Neural progenitor cell (in vitro differentiated cells): ENCODE measurements around the gene RNF26. TPM values are rescaled to one million over a fixed set of nuclear protein-coding genes. Genes with fewer than 3 reads are reported as not detected.

Experiments
- DNase-seq: peaks from one replicate; pipeline ENCODE4 v3.0.0-alpha.2; 2016; ENCODE audit warnings: low spot score
- H2AFZ ChIP-seq: fragments of 200-600 bp; sonication (generic); replicated peaks from 2 replicates; pipeline ENCODE4 v1.6.1; 2016; ENCODE audit warnings: antibody characterized with exemption
- H3F3A ChIP-seq: fragments of 200-600 bp; sonication (generic); 2 replicates; pipeline ENCODE4 v1.6.1; 2016; ENCODE audit warnings: antibody characterized with exemption, low read depth
- H3K27ac ChIP-seq: fragments of 200-600 bp; sonication (generic); 2 replicates; pipeline ENCODE4 v1.5.1; 2016; ENCODE audit warnings: mild to moderate bottlenecking
- H3K27me3 ChIP-seq: fragments of 200-600 bp; sonication (generic); 2 replicates; pipeline ENCODE4 v1.6.1; 2016; ENCODE audit warnings: mild to moderate bottlenecking, moderate library complexity
- H3K36me3 ChIP-seq: fragments of 200-600 bp; sonication (generic); 2 replicates; pipeline ENCODE4 v1.5.1; 2016
- H3K4me1 ChIP-seq: fragments of 200-600 bp; sonication (generic); 2 replicates; pipeline ENCODE4 v1.6.1; 2016; ENCODE audit warnings: mixed run types
- H3K4me2 ChIP-seq: fragments of 200-600 bp; sonication (generic); 2 replicates; pipeline ENCODE4 v1.6.1; 2016
- H3K4me3 ChIP-seq: fragments of 200-600 bp; sonication (generic); 2 replicates; pipeline ENCODE4 v1.5.1; 2016
- H3K79me2 ChIP-seq: fragments of 200-600 bp; sonication (generic); 2 replicates; pipeline ENCODE4 v1.6.1; 2016; ENCODE audit warnings: low read depth
- H3K9ac ChIP-seq: fragments of 200-600 bp; sonication (generic); 2 replicates; pipeline ENCODE4 v1.6.1; 2016
- H3K9me3 ChIP-seq: fragments of 200-600 bp; sonication (generic); 2 replicates; pipeline ENCODE4 v1.5.1; 2016; ENCODE audit warnings: low read depth
- H4K20me1 ChIP-seq: fragments of 200-600 bp; sonication (generic); 2 replicates; pipeline ENCODE4 v1.6.1; 2016; ENCODE audit warnings: low read depth
- H3K27ac Mint-ChIP-seq: 3 replicates; pipeline ENCODE4 v1.8.0; 2021; ENCODE audit warnings: mixed read lengths
- H3K27me3 Mint-ChIP-seq: 2 replicates; pipeline ENCODE4 v1.8.0; 2022; ENCODE audit warnings: low read depth, mild to moderate bottlenecking, inconsistent platforms, moderate library complexity, mixed read lengths; ENCODE audit not compliant: insufficient read depth
- H3K36me3 Mint-ChIP-seq: 3 replicates; pipeline ENCODE4 v1.8.0; 2021; ENCODE audit warnings: mixed read lengths
- H3K4me1 Mint-ChIP-seq: 3 replicates; pipeline ENCODE4 v1.8.0; 2021; ENCODE audit warnings: mixed read lengths
- H3K4me3 Mint-ChIP-seq: 3 replicates; pipeline ENCODE4 v1.8.0; 2021; ENCODE audit warnings: mild to moderate bottlenecking, moderate library complexity, mixed read lengths
- H3K9me3 Mint-ChIP-seq: 3 replicates; pipeline ENCODE4 v1.8.0; 2020; ENCODE audit warnings: mixed read lengths
- CTCF ChIP-seq: fragments of 200-600 bp; sonication (generic); IDR thresholded peaks from 2 replicates; pipeline ENCODE4 v1.5.1; 2017; ENCODE audit warnings: antibody characterized with exemption, mild to moderate bottlenecking
- EZH2 ChIP-seq: fragments of 200-600 bp; sonication (generic); IDR thresholded peaks from 2 replicates; pipeline ENCODE4 v1.6.1; 2017; ENCODE audit warnings: antibody characterized with exemption, mild to moderate bottlenecking, moderate library complexity
- EZH2phosphoT487 ChIP-seq: fragments of 200-600 bp; sonication (generic); IDR thresholded peaks from 2 replicates; pipeline ENCODE4 v1.6.1; 2017; ENCODE audit warnings: antibody characterized with exemption
- total RNA-seq: library from RNA; depleted of rRNA; stranded (reverse); fragments of >200 nt; gene quantifications from 2 replicates; pipeline ENCODE4 v1.2.3, GENCODE V29; 2015; ENCODE audit warnings: low replicate concordance

Gene RNF26
- total RNA-seq, 1 donor from 2014 or later: 17.1 TPM

GRCh38 chr11:119315131-119316015, 19.0 kb upstream of the RNF26 start:
- H3K4me1 ChIP-seq: peaks cover 47% of the 10 kb centered on the region
- DNase-seq: peak; percentile 61
- H3F3A ChIP-seq: peaks cover 33% of the 10 kb centered on the region
- H3K4me3 ChIP-seq: peak overlapping the region; percentile 74
- no peaks in the 10 kb centered on the region for H3K79me2 ChIP-seq
- peak overlapping the region; percentile 89 for H3K4me2 ChIP-seq
- no peak overlapping the region for H3K27ac ChIP-seq
- peak overlapping the region; percentile 12 for H2AFZ ChIP-seq
- Mint-ChIP-seq H3K4me1 (peaks cover 30% of the 10 kb centered on the region), H3K27ac (no peak overlapping the region), H3K27me3 (peaks cover 13% of the 10 kb centered on the region), H3K4me3 (peak overlapping the region; percentile 79), H3K9me3 (no peaks in the 10 kb centered on the region), H3K36me3 (no peaks in the 10 kb centered on the region)
- TF ChIP-seq CTCF (peak; percentile 13), EZH2phosphoT487 (no peak)
- no peak overlapping the region for H3K9ac ChIP-seq
- no peaks in the 10 kb centered on the region for H3K9me3 ChIP-seq
- H3K27me3 ChIP-seq: peaks cover 35% of the 10 kb centered on the region
- H4K20me1 ChIP-seq: peaks cover 6% of the 10 kb centered on the region
- no peaks in the 10 kb centered on the region for H3K36me3 ChIP-seq

- H3K9ac ChIP-seq: no peak overlapping the region
- Mint-ChIP-seq H3K36me3 (no peaks in the 10 kb centered on the region), H3K4me3 (peak overlapping the region; percentile 79), H3K27me3 (peaks cover 13% of the 10 kb centered on the region), H3K27ac (no peak overlapping the region), H3K4me1 (peaks cover 30% of the 10 kb centered on the region), H3K9me3 (no peaks in the 10 kb centered on the region)
- peaks cover 35% of the 10 kb centered on the region for H3K27me3 ChIP-seq
- peaks cover 6% of the 10 kb centered on the region for H4K20me1 ChIP-seq
- peak; percentile 89 for TF ChIP-seq EZH2
- TF ChIP-seq EZH2phosphoT487: peak; percentile 79
- no peak for TF ChIP-seq CTCF
- no peaks in the 10 kb centered on the region for H3K79me2 ChIP-seq
- H3K4me1 ChIP-seq: peaks cover 55% of the 10 kb centered on the region
- H3K9me3 ChIP-seq: no peaks in the 10 kb centered on the region
- H3F3A ChIP-seq: peaks cover 35% of the 10 kb centered on the region
- no peaks in the 10 kb centered on the region for H3K36me3 ChIP-seq
- DNase-seq: peak; percentile 34
- H3K4me2 ChIP-seq: peak overlapping the region; percentile 89
- H3K4me3 ChIP-seq: peak overlapping the region; percentile 74
- H3K27ac ChIP-seq: no peak overlapping the region
- H2AFZ ChIP-seq: peak overlapping the region; percentile 94
These were observed 18.2 kb upstream of the RNF26 start for GRCh38 chr11:119316016-119316728.

- peak within 1 kb of the TSS; percentile 74 for H3K4me3 ChIP-seq
- H3K9me3 ChIP-seq: no peaks in the 10 kb centered on the region
- H3F3A ChIP-seq: peaks cover 35% of the 10 kb centered on the region
- H3K79me2 ChIP-seq: no peaks in the 10 kb centered on the region
- H3K4me3 Mint-ChIP-seq: peak within 1 kb of the TSS; percentile 79
- H4K20me1 ChIP-seq: peaks cover 6% of the 10 kb centered on the region
- peaks cover 36% of the 10 kb centered on the region for H3K4me1 Mint-ChIP-seq
- peak; percentile 81 for DNase-seq
- H3K36me3 ChIP-seq: no peaks in the 10 kb centered on the region
- no peak within 1 kb of the TSS for H3K9ac ChIP-seq
- peaks cover 13% of the 10 kb centered on the region for H3K27me3 Mint-ChIP-seq
- H3K27ac Mint-ChIP-seq: no peak within 1 kb of the TSS
- H3K9me3 Mint-ChIP-seq: no peaks in the 10 kb centered on the region
- peak within 1 kb of the TSS; percentile 94 for H2AFZ ChIP-seq
- peak within 1 kb of the TSS; percentile 89 for H3K4me2 ChIP-seq
- H3K27me3 ChIP-seq: peaks cover 35% of the 10 kb centered on the region
- peak; percentile 56 for TF ChIP-seq EZH2
- TF ChIP-seq CTCF: no peak
- TF ChIP-seq EZH2phosphoT487: peak; percentile 26
- H3K36me3 Mint-ChIP-seq: no peaks in the 10 kb centered on the region
- H3K4me1 ChIP-seq: peaks cover 59% of the 10 kb centered on the region
- no peak within 1 kb of the TSS for H3K27ac ChIP-seq
These were observed 17.4 kb upstream of the RNF26 start, which contains the start of gene MCAM for GRCh38 chr11:119316729-119317591. Gene MCAM (minus strand): TSS chr11:119317130. CDS start chr11:119317101, 29 bp downstream.
